Thoracic aorta (tissue), 2 donors: ENCODE data around the gene ARHGDIG. TPM values are rescaled to one million over a fixed set of nuclear protein-coding genes. Genes with fewer than 3 reads are reported as not detected.

ENCODE experiments used
- ATAC-seq: fragments of 150-250 bp; one replicate; pipeline ENCODE4 v1.8.0; 2017; ENCODE audit warnings: low read depth; ENCODE audit not compliant: insufficient number of reproducible peaks, low FRiP score
- DNase-seq: peaks from one replicate; pipeline ENCODE4 v3.0.0-alpha.2; 2020; ENCODE audit warnings: low spot score
- H3K27ac ChIP-seq, 2 donors: fragments of 200-600 bp; sonication (generic); 1 replicate in 1 of 2; 2 replicates in 1 of 2; pipeline ENCODE4 v1.5.1; 2016; ENCODE audit warnings: mild to moderate bottlenecking in 2 of 2, moderate library complexity in 2 of 2
- H3K27me3 ChIP-seq: fragments of 200-600 bp; sonication (generic); replicated peaks from 2 replicates; pipeline ENCODE4 v1.6.0; 2016; ENCODE audit warnings: mild to moderate bottlenecking; ENCODE audit not compliant: insufficient read depth
- H3K36me3 ChIP-seq: fragments of 200-600 bp; sonication (generic); one replicate; pipeline ENCODE4 v1.5.1; 2016
- H3K4me1 ChIP-seq, 2 donors: fragments of 200-600 bp; sonication (generic); 1 replicate in 1 of 2; 2 replicates in 1 of 2; pipeline versions ENCODE4 v1.5.1 to v1.6.0; 2016; ENCODE audit warnings: low read depth in 2 of 2, mild to moderate bottlenecking in 1 of 2; ENCODE audit not compliant: control insufficient read depth in 1 of 2
- H3K4me3 ChIP-seq: fragments of 200-600 bp; sonication (generic); 2 replicates; pipeline ENCODE4 v1.5.1; 2016; ENCODE audit warnings: mild to moderate bottlenecking
- H3K9me3 ChIP-seq: fragments of 200-600 bp; sonication (generic); 2 replicates; pipeline ENCODE4 v1.5.1; 2016
- CTCF ChIP-seq: fragments of 200-600 bp; sonication (generic); IDR thresholded peaks from one replicate; pipeline ENCODE4 v1.5.1; 2019; ENCODE audit warnings: antibody characterized with exemption
- total RNA-seq, 2 donors: library from RNA; depleted of rRNA; stranded (reverse); fragments of >200 nt; gene quantifications; one replicate each; pipeline versions ENCODE4 v1.1.0 to v1.2.3, GENCODE V29; 2016

ARHGDIG gene
- total RNA-seq, 2 donors from 2014 or later = not detected

- Histone ChIP-seq H3K4me1 (no peaks in the 10 kb centered on the region), H3K4me3 (no peak overlapping the region), H3K27ac (no peak overlapping the region), H3K36me3 (peaks cover 46% of the 10 kb centered on the region), H3K9me3 (no peaks in the 10 kb centered on the region), H3K27me3 (no peaks in the 10 kb centered on the region)
- no peak for TF ChIP-seq CTCF
- DNase-seq = no peak
- no peak for ATAC-seq
Measured at GRCh38 chr16:259226-259625, 21.2 kb upstream of the ARHGDIG start.

GRCh38 chr16:259814-260253, 20.6 kb upstream of the ARHGDIG start:
- H3K36me3 ChIP-seq = peaks cover 41% of the 10 kb centered on the region
- ATAC-seq = no peak
- H3K27ac ChIP-seq = no peak overlapping the region

GRCh38 chr16:260326-260725, 20.1 kb upstream of the ARHGDIG start:
- no peak for DNase-seq
- ATAC-seq = no peak
- Histone ChIP-seq H3K9me3 (no peaks in the 10 kb centered on the region), H3K36me3 (peaks cover 41% of the 10 kb centered on the region), H3K27me3 (no peaks in the 10 kb centered on the region), H3K27ac (no peak overlapping the region), H3K4me1 (no peaks in the 10 kb centered on the region), H3K4me3 (no peak overlapping the region)
- no peak for TF ChIP-seq CTCF

More at GRCh38 chr16:259814-260253, 20.6 kb upstream of the ARHGDIG start:
- no peak for DNase-seq
- TF ChIP-seq CTCF = no peak
- Histone ChIP-seq H3K27me3 (no peaks in the 10 kb centered on the region), H3K9me3 (no peaks in the 10 kb centered on the region), H3K4me1 (no peaks in the 10 kb centered on the region), H3K4me3 (no peak overlapping the region)

GRCh38 chr16:261031-261691, 19.2 kb upstream of the ARHGDIG start:
- Histone ChIP-seq H3K9me3 (no peaks in the 10 kb centered on the region), H3K4me3 (no peak overlapping the region), H3K27me3 (no peaks in the 10 kb centered on the region), H3K36me3 (peaks cover 41% of the 10 kb centered on the region), H3K4me1 (no peaks in the 10 kb centered on the region), H3K27ac (no peak overlapping the region)
- DNase-seq (no peak), ATAC-seq (no peak)
- TF ChIP-seq CTCF = no peak

GRCh38 chr16:262121-262745, 18.2 kb upstream of the ARHGDIG start:
- TF ChIP-seq CTCF = no peak
- Histone ChIP-seq H3K27me3 (no peaks in the 10 kb centered on the region), H3K4me3 (no peak overlapping the region), H3K36me3 (peaks cover 41% of the 10 kb centered on the region), H3K9me3 (no peaks in the 10 kb centered on the region), H3K27ac (no peak overlapping the region), H3K4me1 (no peaks in the 10 kb centered on the region)
- ATAC-seq = no peak
- DNase-seq = no peak
